AG04449 (cell line): ENCODE data around the gene MS4A14.

ENCODE experiments used
- CTCF ChIA-PET: fragments of 350-600 bp; formaldehyde crosslinking; extraction: SDS; loops from one replicate; lab custom pipeline; 2021; ENCODE audit warnings: antibody characterized with exemption; lab: Yijun Ruan, JAX
- POLR2A ChIA-PET: fragments of 400-600, 350-600 bp; formaldehyde crosslinking; extraction: SDS; loops from one replicate; lab custom pipeline; 2020; ENCODE audit warnings: antibody characterized with exemption, inconsistent platforms; lab: Yijun Ruan, JAX
- DNase-seq: peaks from one replicate; pipeline ENCODE4 v3.0.0-alpha.2; 2010; ENCODE audit warnings: low read depth, low spot score
- H3K4me3 ChIP-seq: 2 replicates; pipeline ENCODE4 v1.5.1; 2011; ENCODE audit warnings: low read depth, mild to moderate bottlenecking, control low read depth, low read length
- CTCF ChIP-seq: IDR thresholded peaks from one replicate; pipeline ENCODE4 v1.5.1; 2011; ENCODE audit warnings: mild to moderate bottlenecking, moderate library complexity, low read length, control low read depth, inconsistent platforms; ENCODE audit not compliant: insufficient read depth; ENCODE audit errors: missing control alignments

Gene MS4A14

GRCh38 chr11:60394666-60395380 is 1.4 kb upstream of the MS4A14 start:
- ChIA-PET POLR2A (no interaction called here), CTCF (no interaction called here)
- H3K4me3 ChIP-seq, result no peak overlapping the region
- TF ChIP-seq CTCF, result no peak
- no peak for DNase-seq

- ChIA-PET POLR2A (no interaction called here), CTCF (no interaction called here)
- TF ChIP-seq CTCF, result no peak
- H3K4me3 ChIP-seq, result no peak overlapping the region
- no peak for DNase-seq
Observed at GRCh38 chr11:60396799-60397198, 540 bp downstream of the MS4A14 start.

GRCh38 chr11:60420015-60420414 is 23.8 kb downstream of the MS4A14 start:
- no peak overlapping the region for H3K4me3 ChIP-seq
- ChIA-PET POLR2A (no interaction called here), CTCF (no interaction called here)
- no peak for DNase-seq
- no peak for TF ChIP-seq CTCF

- no peak for TF ChIP-seq CTCF
- CTCF ChIA-PET, result no interaction called here
Observed at GRCh38 chr11:60422609-60423008, 26.4 kb downstream of the MS4A14 start.

GRCh38 chr11:60428517-60428916 is 32.3 kb downstream of the MS4A14 start:
- no peak overlapping the region for H3K4me3 ChIP-seq
- POLR2A ChIA-PET, result no interaction called here
- TF ChIP-seq CTCF, result no peak
- DNase-seq, result no peak
- CTCF ChIA-PET, result no interaction called here

More at GRCh38 chr11:60422609-60423008, 26.4 kb downstream of the MS4A14 start:
- POLR2A ChIA-PET, result no interaction called here
- no peak overlapping the region for H3K4me3 ChIP-seq
- no peak for DNase-seq

- CTCF ChIA-PET, result no interaction called here
- TF ChIP-seq CTCF, result no peak
- no peak for DNase-seq
- POLR2A ChIA-PET, result no interaction called here
- H3K4me3 ChIP-seq, result no peak within 1 kb of the TSS
Observed at GRCh38 chr11:60429272-60429671, 33.0 kb downstream of the MS4A14 start, which contains the start of gene MS4A5. TSS of gene MS4A5 (plus strand) at chr11:60429572. CDS start at chr11:60429675, 103 bp downstream.
